Panc1 (cell line): ENCODE measurements around the gene FRMD8.

Source experiments
- CTCF ChIP-seq: fragments of 450-650 bp; IDR thresholded peaks from 2 replicates; pipeline ENCODE4 v1.5.1; 2017; ENCODE audit warnings: mild to moderate bottlenecking
- POLR2AphosphoS5 ChIP-seq: IDR thresholded peaks from 2 replicates; pipeline ENCODE4 v1.6.1; 2012; ENCODE audit warnings: mild to moderate bottlenecking, low read depth, low read length, moderate library complexity
- REST ChIP-seq, 2 experiments: IDR thresholded peaks; 2 replicates each; pipeline ENCODE4 v1.6.1; 2011 to 2012; ENCODE audit warnings: low read depth in 2 of 2, control low read depth in 1 of 2, low read length in 1 of 2, mild to moderate bottlenecking in 1 of 2, moderate library complexity in 1 of 2; ENCODE audit not compliant: insufficient read depth in 1 of 2
- SIN3A ChIP-seq: IDR thresholded peaks from 2 replicates; pipeline ENCODE4 v1.6.1; 2012; ENCODE audit warnings: low read depth, mild to moderate bottlenecking, low read length, moderate library complexity, borderline replicate concordance; ENCODE audit not compliant: insufficient read depth
- TCF7L2 ChIP-seq: IDR thresholded peaks from 2 replicates; pipeline ENCODE4 v1.6.1; 2011; ENCODE audit warnings: mild to moderate bottlenecking, low read depth, low read length, inconsistent platforms

DNA sequence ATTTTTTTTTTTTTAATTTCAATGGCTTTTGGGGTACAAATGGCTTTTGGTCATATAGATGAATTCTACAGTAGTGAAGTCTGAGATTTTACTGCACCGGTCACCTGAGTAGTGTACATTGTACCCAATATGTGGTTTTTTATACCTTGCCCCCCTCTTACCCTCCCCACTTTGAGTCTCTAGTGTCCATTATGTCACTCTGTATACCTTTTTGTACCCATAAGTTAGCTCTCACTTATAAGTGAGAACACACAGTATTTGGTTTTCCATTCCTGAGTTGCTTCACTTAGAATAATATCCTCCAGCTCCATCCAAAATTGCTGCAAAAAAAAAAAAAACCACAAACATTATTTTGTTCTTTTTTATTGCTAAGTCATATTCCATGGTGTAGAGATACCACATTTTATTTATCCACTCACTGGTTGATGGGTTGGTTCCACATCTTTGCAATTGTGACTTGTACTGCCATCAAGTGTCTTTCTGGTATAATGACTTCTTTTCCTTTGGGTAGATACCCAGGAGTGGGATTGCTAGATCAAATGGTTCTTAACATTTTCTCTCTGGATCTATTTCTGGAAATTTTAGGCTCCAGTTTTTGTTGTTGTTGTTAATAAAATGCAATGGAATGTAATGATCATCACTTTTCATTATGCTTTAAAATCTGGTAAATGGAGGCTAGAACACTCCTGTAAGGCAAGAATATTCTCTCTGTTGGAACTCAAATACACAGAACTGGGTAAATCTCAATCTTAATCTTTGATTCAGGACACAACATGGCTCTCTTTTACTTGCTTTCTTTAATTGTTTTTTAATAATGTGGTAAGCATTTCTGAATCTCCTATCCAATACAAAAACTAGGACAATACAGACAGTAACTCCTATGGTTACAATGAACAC, 46.5 kb downstream of the FRMD8 start:
- TF ChIP-seq CTCF (peak; percentile 54; the same call in 1 of the 2 replicates), POLR2AphosphoS5 (peak; percentile 47; the same call in 1 of the 2 replicates), TCF7L2 (no peak), REST (IDR thresholded peaks at IDR 0.05; ENCODE audit: insufficient read depth in 1 of 2, low read depth in 2 of 2, low read length in 1 of 2) (no peak), SIN3A (no peak)
